WTC11 (cell line): Measurements from ENCODE around the gene PDZD2. TPM values are rescaled to one million over a fixed set of nuclear protein-coding genes. Genes with fewer than 3 reads are reported as not detected.

Experiments
- ATAC-seq: fragments of 200-7000 bp; cut with Tn5 transposase; 2 replicates; pipeline ENCODE4 v1.10.0; 2021; ENCODE audit warnings: mild to moderate bottlenecking, moderate library complexity
- CTCF ChIA-PET: fragments of 300-600 bp; sonication (Branson Sonifier 250); formaldehyde crosslinking; loops from one replicate; lab custom pipeline; 2021; ENCODE audit warnings: antibody characterized with exemption; lab: Charles Lee
- POLR2A ChIA-PET: fragments of 350-600 bp; sonication (Branson Sonifier 250); formaldehyde crosslinking; loops from one replicate; lab custom pipeline; 2021; ENCODE audit warnings: antibody characterized with exemption; lab: Charles Lee
- DNase-seq: peaks from one replicate; pipeline ENCODE4 v3.0.0; 2021; ENCODE audit warnings: low spot score
- H3K27ac Mint-ChIP-seq: 2 replicates; pipeline ENCODE4 v1.8.0; 2021; ENCODE audit warnings: mixed read lengths
- H3K27me3 Mint-ChIP-seq: 2 replicates; pipeline ENCODE4 v1.8.0; 2021; ENCODE audit warnings: low read depth, mild to moderate bottlenecking, moderate library complexity, mixed read lengths
- H3K36me3 Mint-ChIP-seq: 2 replicates; pipeline ENCODE4 v1.8.0; 2021; ENCODE audit warnings: mixed read lengths
- H3K4me1 Mint-ChIP-seq: 2 replicates; pipeline ENCODE4 v1.8.0; 2022; ENCODE audit warnings: mixed read lengths
- H3K4me3 Mint-ChIP-seq: 2 replicates; pipeline ENCODE4 v1.8.0; 2021; ENCODE audit warnings: mild to moderate bottlenecking, moderate library complexity, mixed read lengths
- H3K9me3 Mint-ChIP-seq: 2 replicates; pipeline ENCODE4 v1.8.0; 2021; ENCODE audit warnings: mixed read lengths
- FOXP4 ChIP-seq: sonication (generic); formaldehyde crosslinking; IDR thresholded peaks from 2 replicates; pipeline ENCODE4 v1.8.0; 2022; ENCODE audit warnings: mild to moderate bottlenecking, missing genetic modification reagents
- HMGXB4 ChIP-seq: sonication (generic); formaldehyde crosslinking; IDR thresholded peaks from 2 replicates; pipeline ENCODE4 v1.8.1; 2023; ENCODE audit warnings: mild to moderate bottlenecking, moderate library complexity, missing genetic modification reagents
- IRF1 ChIP-seq: sonication (generic); formaldehyde crosslinking; IDR thresholded peaks from 2 replicates; pipeline ENCODE4 v1.8.0; 2023; ENCODE audit warnings: missing genetic modification reagents
- JAZF1 ChIP-seq: fragments of 250-450 bp; sonication (Bioruptor Pico); IDR thresholded peaks from 2 replicates; pipeline ENCODE4 v1.9.0; 2021; ENCODE audit warnings: moderate library complexity, mild to moderate bottlenecking, inconsistent platforms
- NFYB ChIP-seq: sonication (generic); formaldehyde crosslinking; conservative IDR thresholded peaks from 2 replicates; pipeline ENCODE4 v1.8.0; 2022; ENCODE audit warnings: low read depth, missing genetic modification reagents
- NR2C2 ChIP-seq: sonication (generic); formaldehyde crosslinking; IDR thresholded peaks from 2 replicates; pipeline ENCODE4 v1.8.0; 2022; ENCODE audit warnings: mild to moderate bottlenecking, missing genetic modification reagents
- NR3C1 ChIP-seq: sonication (generic); formaldehyde crosslinking; conservative IDR thresholded peaks from 2 replicates; pipeline ENCODE4 v1.8.1; 2023; ENCODE audit warnings: low read depth, mild to moderate bottlenecking, missing genetic modification reagents
- SP1 ChIP-seq: sonication (generic); formaldehyde crosslinking; conservative IDR thresholded peaks from 2 replicates; pipeline ENCODE4 v1.8.1; 2022; ENCODE audit warnings: missing genetic modification reagents
- TCF7 ChIP-seq: sonication (generic); formaldehyde crosslinking; IDR thresholded peaks from 2 replicates; pipeline ENCODE4 v1.8.0; 2022; ENCODE audit warnings: mild to moderate bottlenecking, low read depth, missing genetic modification reagents, moderate library complexity
- USF1 ChIP-seq: sonication (generic); formaldehyde crosslinking; IDR thresholded peaks from 2 replicates; pipeline ENCODE4 v1.8.0; 2022; ENCODE audit warnings: mild to moderate bottlenecking, missing genetic modification reagents
- ZNF263 ChIP-seq: sonication (generic); formaldehyde crosslinking; IDR thresholded peaks from 2 replicates; pipeline ENCODE4 v1.8.1; 2022; ENCODE audit warnings: low read depth, mild to moderate bottlenecking, moderate library complexity, missing genetic modification reagents
- ZNF671 ChIP-seq: fragments of 250-450 bp; sonication (Bioruptor Pico); IDR thresholded peaks from 2 replicates; pipeline ENCODE4 v1.8.0; 2021; ENCODE audit warnings: mild to moderate bottlenecking
- ZSCAN18 ChIP-seq: fragments of 250-450 bp; sonication (Bioruptor Pico); IDR thresholded peaks from 2 replicates; pipeline ENCODE4 v2.1.2; 2022; ENCODE audit warnings: mild to moderate bottlenecking, moderate library complexity
- total RNA-seq: library from RNA; stranded (reverse); gene quantifications from 3 replicates; pipeline ENCODE4 v1.2.3, GENCODE V29; 2021
- TF ChIP-seq, protein P1 (sequence below): sonication (generic); formaldehyde crosslinking; IDR thresholded peaks from 2 replicates; pipeline ENCODE4 v1.8.1; 2023; ENCODE audit warnings: mild to moderate bottlenecking, missing genetic modification reagents

Gene PDZD2
- total RNA-seq, 1 experiment from 2014 or later: 11.4 TPM

- H3K4me3 Mint-ChIP-seq: no peak overlapping the region
- CTCF ChIA-PET: interaction anchor here (0.7 kb wide), 1 partner anchor 63 kb away, joined by 8 read pairs; no protein-coding TSS in a partner anchor
Observed at GRCh38 chr5:31783086-31783645, 144.2 kb downstream of the PDZD2 start.

DNA sequence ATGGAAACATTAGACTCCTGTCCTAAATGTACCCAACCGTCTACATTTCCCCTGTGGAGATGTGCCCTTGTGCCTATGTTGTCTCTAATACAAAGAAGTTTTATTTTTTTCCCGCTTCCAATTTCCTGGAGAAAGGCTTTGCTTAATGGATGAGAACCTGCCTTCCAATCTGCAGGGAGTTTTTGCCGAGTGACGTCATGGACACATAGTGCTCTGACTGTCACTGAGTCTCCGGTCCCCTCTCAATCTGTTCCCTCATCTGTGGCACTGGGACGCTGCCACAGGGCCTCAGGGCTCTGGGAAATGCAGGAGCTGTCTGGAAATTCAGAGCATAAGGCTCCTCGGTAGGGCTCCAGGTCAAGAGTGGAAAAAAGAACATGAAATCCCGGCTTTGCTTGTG, 144.8 kb downstream of the PDZD2 start:
- Mint-ChIP-seq H3K4me3 (no peak overlapping the region), H3K27ac (no peak overlapping the region), H3K9me3 (peaks cover 6% of the 10 kb centered on the region), H3K36me3 (peaks cover 6% of the 10 kb centered on the region), H3K27me3 (peaks cover 2% of the 10 kb centered on the region; the same call in 1 of the 2 replicates), H3K4me1 (peaks cover 15% of the 10 kb centered on the region)
- no peak; the same call in 1 of the 2 replicates for ATAC-seq
- no peak for DNase-seq
- ChIA-PET CTCF (interaction anchor here (1.6 kb wide), 1 partner anchor 25 kb away, joined by 4 read pairs; no protein-coding TSS in a partner anchor), POLR2A (no interaction called here)
- TF ChIP-seq ZNF263 (CRISPR knock-in tag) (no peak), SP1 (CRISPR knock-in tag) (no peak), HMGXB4 (CRISPR knock-in tag) (no peak), FOXP4 (no peak), USF1 (no peak), TCF7 (CRISPR knock-in tag) (no peak)
- TF ChIP-seq, protein P1, sequence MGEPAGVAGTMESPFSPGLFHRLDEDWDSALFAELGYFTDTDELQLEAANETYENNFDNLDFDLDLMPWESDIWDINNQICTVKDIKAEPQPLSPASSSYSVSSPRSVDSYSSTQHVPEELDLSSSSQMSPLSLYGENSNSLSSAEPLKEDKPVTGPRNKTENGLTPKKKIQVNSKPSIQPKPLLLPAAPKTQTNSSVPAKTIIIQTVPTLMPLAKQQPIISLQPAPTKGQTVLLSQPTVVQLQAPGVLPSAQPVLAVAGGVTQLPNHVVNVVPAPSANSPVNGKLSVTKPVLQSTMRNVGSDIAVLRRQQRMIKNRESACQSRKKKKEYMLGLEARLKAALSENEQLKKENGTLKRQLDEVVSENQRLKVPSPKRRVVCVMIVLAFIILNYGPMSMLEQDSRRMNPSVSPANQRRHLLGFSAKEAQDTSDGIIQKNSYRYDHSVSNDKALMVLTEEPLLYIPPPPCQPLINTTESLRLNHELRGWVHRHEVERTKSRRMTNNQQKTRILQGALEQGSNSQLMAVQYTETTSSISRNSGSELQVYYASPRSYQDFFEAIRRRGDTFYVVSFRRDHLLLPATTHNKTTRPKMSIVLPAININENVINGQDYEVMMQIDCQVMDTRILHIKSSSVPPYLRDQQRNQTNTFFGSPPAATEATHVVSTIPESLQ (CRISPR knock-in tag): no peak

More at GRCh38 chr5:31783086-31783645, 144.2 kb downstream of the PDZD2 start:
- peaks cover 8% of the 10 kb centered on the region for H3K36me3 Mint-ChIP-seq
- peaks cover 2% of the 10 kb centered on the region; the same call in 1 of the 2 replicates for H3K27me3 Mint-ChIP-seq
- DNase-seq (no peak), ATAC-seq (no peak)
- H3K9me3 Mint-ChIP-seq: peaks cover 8% of the 10 kb centered on the region
- no peak overlapping the region for H3K27ac Mint-ChIP-seq
- no peak for TF ChIP-seq FOXP4
- no peak for TF ChIP-seq SP1 (CRISPR knock-in tag)
- TF ChIP-seq, protein P1 (CRISPR knock-in tag): no peak
- no peak for TF ChIP-seq NFYB
- TF ChIP-seq ZSCAN18 (CRISPR knock-in tag): no peak
- TF ChIP-seq NR3C1 (CRISPR knock-in tag): no peak
- no peak for TF ChIP-seq IRF1 (CRISPR knock-in tag)
- no peak for TF ChIP-seq ZNF671 (CRISPR knock-in tag)
- no peak for TF ChIP-seq JAZF1 (CRISPR knock-in tag)
- no peak for TF ChIP-seq NR2C2 (CRISPR knock-in tag)
- TF ChIP-seq, all 79 proteins: peak for 0
- POLR2A ChIA-PET: no interaction called here
- H3K4me1 Mint-ChIP-seq: peaks cover 15% of the 10 kb centered on the region
